GM19023 (cell line): ENCODE measurements around the gene ZMYND19.
A peak's percentile ranks its signal among the peaks of the same experiment; 100 is the strongest.
"Not testable (repeated sequence)": the region's sequence is repeated elsewhere in the genome, so short reads cannot be mapped to it uniquely, and the experiment has no call there.

Experiments
- ATAC-seq: cut with Tn5 transposase; IDR thresholded peaks from one replicate; pipeline ENCODE4 v1.9.1; 2021; ENCODE audit warnings: mild to moderate bottlenecking, moderate library complexity; ENCODE audit not compliant: unreplicated experiment

ZMYND19 gene

GRCh38 chr9:137564134-137564533 is 26.2 kb downstream of the ZMYND19 start:
- ATAC-seq = no peak

- no peak for ATAC-seq
Observed at GRCh38 chr9:137558127-137558526, 32.2 kb downstream of the ZMYND19 start.

GRCh38 chr9:137556069-137556838 is 34.1 kb downstream of the ZMYND19 start:
- no peak for ATAC-seq

- ATAC-seq = no peak
Observed at GRCh38 chr9:137555179-137555578, 35.1 kb downstream of the ZMYND19 start.

- no peak for ATAC-seq
Observed at GRCh38 chr9:137554349-137554748, 36.0 kb downstream of the ZMYND19 start.

GRCh38 chr9:137553654-137554053 is 36.7 kb downstream of the ZMYND19 start:
- not testable (repeated sequence) for ATAC-seq

- ATAC-seq = peak; percentile 27
Observed at GRCh38 chr9:137552022-137552768, 38.1 kb downstream of the ZMYND19 start.

- ATAC-seq = peak; percentile 86
Observed at GRCh38 chr9:137551264-137552021, 38.9 kb downstream of the ZMYND19 start, which contains the start of gene MRPL41. MRPL41 (plus strand) TSS chr9:137551879; CDS start chr9:137552082, 203 bp downstream.

GRCh38 chr9:137550958-137551263 is 39.4 kb downstream of the ZMYND19 start:
- not testable (repeated sequence) for ATAC-seq

- ATAC-seq = no peak
Observed at GRCh38 chr9:137550231-137550621, 40.1 kb downstream of the ZMYND19 start, which contains the start of gene PNPLA7. PNPLA7 (minus strand) TSS chr9:137550402; CDS start chr9:137550197, 205 bp downstream.

GRCh38 chr9:137547687-137548543 is 42.4 kb downstream of the ZMYND19 start:
- no peak for ATAC-seq

- no peak for ATAC-seq
Observed at GRCh38 chr9:137545123-137545522, 45.2 kb downstream of the ZMYND19 start.

- no peak for ATAC-seq
Observed at GRCh38 chr9:137544176-137544760, 46.0 kb downstream of the ZMYND19 start.

- ATAC-seq = no peak
Observed at GRCh38 chr9:137543237-137543963, 46.9 kb downstream of the ZMYND19 start.

- ATAC-seq = no peak
Observed at GRCh38 chr9:137542486-137542885, 47.8 kb downstream of the ZMYND19 start.

GRCh38 chr9:137540536-137540935 is 49.8 kb downstream of the ZMYND19 start:
- no peak for ATAC-seq

GRCh38 chr9:137538058-137538457 is 52.3 kb downstream of the ZMYND19 start:
- no peak for ATAC-seq

GRCh38 chr9:137536594-137537131 is 53.6 kb downstream of the ZMYND19 start:
- ATAC-seq = not testable (repeated sequence)

GRCh38 chr9:137535120-137535428 is 55.2 kb downstream of the ZMYND19 start:
- no peak for ATAC-seq
